ENCODE data around the gene GAB2. TPM values are rescaled to one million over a fixed set of nuclear protein-coding genes. Genes with fewer than 3 reads are reported as not detected.

Gene GAB2
- total and polyA plus RNA-seq, 2 of the 4 experiments (the other 2 are of a cell fraction): 3.3 to 5.9 TPM

DNA sequence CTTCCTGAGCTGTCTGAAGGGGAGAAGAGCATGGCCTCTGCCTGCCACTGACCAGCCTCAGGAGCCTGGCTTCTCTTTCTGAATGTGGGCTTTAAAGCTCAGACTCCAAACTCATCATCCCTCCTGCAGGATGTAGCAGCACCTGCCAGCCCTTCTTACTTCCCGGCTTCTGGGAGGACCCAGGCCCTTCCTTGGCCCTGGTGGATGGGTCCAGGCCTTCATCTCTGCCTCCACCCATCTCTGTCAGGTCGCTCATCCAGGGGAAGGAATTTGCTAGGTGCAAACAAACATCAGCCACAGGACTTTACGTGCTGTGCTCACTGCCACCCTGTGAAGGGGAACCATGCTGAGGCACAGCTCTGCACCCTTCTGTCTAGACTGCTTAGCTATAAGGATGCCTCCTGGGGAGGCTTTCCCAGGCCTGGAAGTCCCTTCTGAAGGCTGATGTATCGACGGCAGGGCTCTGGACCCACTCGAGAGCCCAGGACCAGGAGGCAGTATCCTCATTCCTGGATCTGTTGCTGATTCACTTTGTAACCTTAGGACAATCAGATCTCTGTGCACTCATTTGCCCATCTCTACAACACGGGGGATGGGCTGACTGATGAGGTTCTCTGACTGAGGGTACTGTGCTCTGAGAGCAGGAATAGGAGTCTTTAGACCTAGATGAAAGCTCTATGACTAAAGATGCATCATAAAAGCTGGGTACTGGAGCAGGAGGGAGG lies 198.0 kb downstream of the GAB2 start:
- Histone ChIP-seq H3K4me2 (ENCODE audit: low read depth, low read length) (no peak overlapping the region), H2BK120ac (ENCODE audit: low read depth, low read length) (no peak overlapping the region), H3K36me3 (ENCODE audit: control insufficient read depth, insufficient read depth, low read length) (peaks cover 75% of the 10 kb centered on the region), H3K9me1 (ENCODE audit: insufficient read depth, low read length) (peaks cover 24% of the 10 kb centered on the region), H3K27me3 (ENCODE audit: control insufficient read depth, insufficient read depth, low read length) (no peaks in the 10 kb centered on the region), H2AK5ac (ENCODE audit: low read depth, low read length) (no peak overlapping the region), H2AFZ (replicated peaks; ENCODE audit: low read length, poor library complexity) (no peak overlapping the region), H3K18ac (ENCODE audit: low read depth, low read length) (no peak overlapping the region), H3K56ac (ENCODE audit: extremely low read depth, insufficient read depth, low read length) (no peak overlapping the region), H3K4me1 (ENCODE audit: control insufficient read depth, insufficient read depth, low read length) (no peaks in the 10 kb centered on the region), H2AK9ac (replicated peaks; ENCODE audit: low read depth, low read length, poor library complexity) (no peak overlapping the region), H2BK15ac (ENCODE audit: low read depth, low read length) (no peak overlapping the region), H3K79me1 (ENCODE audit: low read depth in 1 of 2, low read length in 2 of 2) (peaks cover 0 to 8% of the 10 kb centered on the region in 2 experiments; a peak in 1 of 4 replicates), H2BK20ac (ENCODE audit: low read depth, low read length) (no peak overlapping the region), H3K9me3 (ENCODE audit: control insufficient read depth, insufficient read depth, low read length) (no peaks in the 10 kb centered on the region), H2BK5ac (ENCODE audit: low read depth, low read length, poor library complexity, severe bottlenecking) (no peak overlapping the region), H3K27ac (ENCODE audit: insufficient read depth, low read length) (no peak overlapping the region), H4K91ac (ENCODE audit: insufficient read depth, low read depth, low read length) (no peak overlapping the region), H4K5ac (ENCODE audit: low read depth, low read length) (no peak overlapping the region), H3K9ac (ENCODE audit: low read depth, low read length) (no peak overlapping the region), H3K14ac (replicated peaks; ENCODE audit: low read depth, low read length) (no peak overlapping the region), H3K4ac (ENCODE audit: low read depth, low read length) (no peak overlapping the region), H3K23ac (ENCODE audit: low read depth, low read length) (no peak overlapping the region), H4K8ac (ENCODE audit: low read depth in 2 of 2, low read length in 2 of 2) (no peak overlapping the region), H4K20me1 (ENCODE audit: insufficient read depth, low read length) (peaks cover 7% of the 10 kb centered on the region; the same call in 1 of the 2 replicates), H3K4me3 (ENCODE audit: insufficient read depth, low read depth, low read length) (no peak overlapping the region)
- dilution Hi-C loops (cut with HindIII; ENCODE audit: low sequenced_read_pairs, unreplicated experiment): no loop called here
- intact Hi-C loops (cut with micrococcal nuclease): no loop called here
- ChIA-PET CTCF (no interaction called here), POLR2A (ENCODE audit: unreplicated experiment) (no interaction called here)
- BruUV-seq (replicated peaks): no TSS peak
- in situ Hi-C loops (cut with MboI; ENCODE audit: low sequenced_read_pairs): loop anchor here (10.0 kb wide), 1 partner anchor 345 kb away; no protein-coding TSS in a partner anchor
- TF ChIP-seq RCOR1 (IDR thresholded peaks at IDR 0.05; ENCODE audit: insufficient replicate concordance, low read length) (no peak), POLR2A (IDR thresholded peaks at IDR 0.05; ENCODE audit: low read depth, low read length) (no peak), FOS (IDR thresholded peaks at IDR 0.05; ENCODE audit: low read depth, low read length) (no peak), CHD1 (IDR thresholded peaks at IDR 0.05; ENCODE audit: low read depth, low read length) (no peak), RFX5 (IDR thresholded peaks at IDR 0.05; ENCODE audit: low read depth, low read length) (no peak), RAD21 (IDR thresholded peaks at IDR 0.05; ENCODE audit: low read length) (no peak), MAFK (IDR thresholded peaks at IDR 0.05; ENCODE audit: low read depth, low read length) (no peak), SMC3 (IDR thresholded peaks at IDR 0.05; ENCODE audit: low read depth, low read length) (no peak), NFE2L2 (IDR thresholded peaks at IDR 0.05; ENCODE audit: low read depth, low read length) (no peak), MXI1 (IDR thresholded peaks at IDR 0.05; ENCODE audit: borderline replicate concordance, low read depth, low read length) (no peak), CEBPB (IDR thresholded peaks at IDR 0.05; ENCODE audit: low read depth, low read length) (no peak)
- TF ChIP-seq, protein P1, sequence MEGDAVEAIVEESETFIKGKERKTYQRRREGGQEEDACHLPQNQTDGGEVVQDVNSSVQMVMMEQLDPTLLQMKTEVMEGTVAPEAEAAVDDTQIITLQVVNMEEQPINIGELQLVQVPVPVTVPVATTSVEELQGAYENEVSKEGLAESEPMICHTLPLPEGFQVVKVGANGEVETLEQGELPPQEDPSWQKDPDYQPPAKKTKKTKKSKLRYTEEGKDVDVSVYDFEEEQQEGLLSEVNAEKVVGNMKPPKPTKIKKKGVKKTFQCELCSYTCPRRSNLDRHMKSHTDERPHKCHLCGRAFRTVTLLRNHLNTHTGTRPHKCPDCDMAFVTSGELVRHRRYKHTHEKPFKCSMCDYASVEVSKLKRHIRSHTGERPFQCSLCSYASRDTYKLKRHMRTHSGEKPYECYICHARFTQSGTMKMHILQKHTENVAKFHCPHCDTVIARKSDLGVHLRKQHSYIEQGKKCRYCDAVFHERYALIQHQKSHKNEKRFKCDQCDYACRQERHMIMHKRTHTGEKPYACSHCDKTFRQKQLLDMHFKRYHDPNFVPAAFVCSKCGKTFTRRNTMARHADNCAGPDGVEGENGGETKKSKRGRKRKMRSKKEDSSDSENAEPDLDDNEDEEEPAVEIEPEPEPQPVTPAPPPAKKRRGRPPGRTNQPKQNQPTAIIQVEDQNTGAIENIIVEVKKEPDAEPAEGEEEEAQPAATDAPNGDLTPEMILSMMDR (conservative IDR thresholded peaks at IDR 0.05; ENCODE audit: low read depth, low read length): no peak
- TF ChIP-seq, protein P2, sequence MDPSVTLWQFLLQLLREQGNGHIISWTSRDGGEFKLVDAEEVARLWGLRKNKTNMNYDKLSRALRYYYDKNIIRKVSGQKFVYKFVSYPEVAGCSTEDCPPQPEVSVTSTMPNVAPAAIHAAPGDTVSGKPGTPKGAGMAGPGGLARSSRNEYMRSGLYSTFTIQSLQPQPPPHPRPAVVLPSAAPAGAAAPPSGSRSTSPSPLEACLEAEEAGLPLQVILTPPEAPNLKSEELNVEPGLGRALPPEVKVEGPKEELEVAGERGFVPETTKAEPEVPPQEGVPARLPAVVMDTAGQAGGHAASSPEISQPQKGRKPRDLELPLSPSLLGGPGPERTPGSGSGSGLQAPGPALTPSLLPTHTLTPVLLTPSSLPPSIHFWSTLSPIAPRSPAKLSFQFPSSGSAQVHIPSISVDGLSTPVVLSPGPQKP (IDR thresholded peaks at IDR 0.05; ENCODE audit: borderline replicate concordance, low read depth, low read length): no peak
- WGBS, 2 experiments (ENCODE audit: extremely low coverage in 2 of 2, insufficient read length in 1 of 2): 100% methylated on average over 1 of the region's 7 CpGs; no CpG with 5 or more reads in 1 of the 2 experiments
- ATAC-seq (ENCODE audit: low read depth): no peak
- DNase-seq: no peak

Data from IMR-90 (cell line).